HG03521 (cell line): ENCODE measurements around the gene PTPRN2.

Experiments used
- ATAC-seq: cut with Tn5 transposase; IDR thresholded peaks from one replicate; pipeline ENCODE4 v1.9.1; 2021; ENCODE audit warnings: mild to moderate bottlenecking, moderate library complexity; ENCODE audit not compliant: unreplicated experiment

The PTPRN2 gene

GRCh38 chr7:158134824-158135223, 452.8 kb downstream of the PTPRN2 start:
- no peak for ATAC-seq

GRCh38 chr7:158133515-158134271, 453.9 kb downstream of the PTPRN2 start:
- ATAC-seq = no peak

- no peak for ATAC-seq
Observed at GRCh38 chr7:158133057-158133456, 454.6 kb downstream of the PTPRN2 start.

GRCh38 chr7:158130023-158130409, 457.6 kb downstream of the PTPRN2 start:
- no peak for ATAC-seq

GRCh38 chr7:158129037-158130022, 458.3 kb downstream of the PTPRN2 start:
- no peak for ATAC-seq

- no peak for ATAC-seq
Observed at GRCh38 chr7:158128572-158128971, 459.1 kb downstream of the PTPRN2 start.

GRCh38 chr7:158127241-158127640, 460.4 kb downstream of the PTPRN2 start:
- no peak for ATAC-seq

- no peak for ATAC-seq
Observed at GRCh38 chr7:158126661-158127060, 461.0 kb downstream of the PTPRN2 start.

GRCh38 chr7:158125721-158126120, 461.9 kb downstream of the PTPRN2 start:
- no peak for ATAC-seq

GRCh38 chr7:158125091-158125490, 462.5 kb downstream of the PTPRN2 start:
- ATAC-seq = no peak

GRCh38 chr7:158124671-158125079, 462.9 kb downstream of the PTPRN2 start:
- no peak for ATAC-seq

- no peak for ATAC-seq
Observed at GRCh38 chr7:158123753-158124152, 463.9 kb downstream of the PTPRN2 start.

GRCh38 chr7:158123214-158123613, 464.4 kb downstream of the PTPRN2 start:
- ATAC-seq = no peak

- no peak for ATAC-seq
Observed at GRCh38 chr7:158121441-158122045, 466.1 kb downstream of the PTPRN2 start.

- no peak for ATAC-seq
Observed at GRCh38 chr7:158120716-158121115, 466.9 kb downstream of the PTPRN2 start.

GRCh38 chr7:158120316-158120715, 467.3 kb downstream of the PTPRN2 start:
- no peak for ATAC-seq

GRCh38 chr7:158117341-158118222, 470.0 kb downstream of the PTPRN2 start:
- no peak for ATAC-seq

- ATAC-seq = no peak
Observed at GRCh38 chr7:158116235-158116634, 471.4 kb downstream of the PTPRN2 start.

GRCh38 chr7:158114056-158114850, 473.4 kb downstream of the PTPRN2 start:
- no peak for ATAC-seq
